ENCODE results near the gene HMGXB3.
"Not testable (repeated sequence)": the region's sequence is repeated elsewhere in the genome, so short reads cannot be mapped to it uniquely, and the experiment has no call there.

Gene HMGXB3

DNA sequence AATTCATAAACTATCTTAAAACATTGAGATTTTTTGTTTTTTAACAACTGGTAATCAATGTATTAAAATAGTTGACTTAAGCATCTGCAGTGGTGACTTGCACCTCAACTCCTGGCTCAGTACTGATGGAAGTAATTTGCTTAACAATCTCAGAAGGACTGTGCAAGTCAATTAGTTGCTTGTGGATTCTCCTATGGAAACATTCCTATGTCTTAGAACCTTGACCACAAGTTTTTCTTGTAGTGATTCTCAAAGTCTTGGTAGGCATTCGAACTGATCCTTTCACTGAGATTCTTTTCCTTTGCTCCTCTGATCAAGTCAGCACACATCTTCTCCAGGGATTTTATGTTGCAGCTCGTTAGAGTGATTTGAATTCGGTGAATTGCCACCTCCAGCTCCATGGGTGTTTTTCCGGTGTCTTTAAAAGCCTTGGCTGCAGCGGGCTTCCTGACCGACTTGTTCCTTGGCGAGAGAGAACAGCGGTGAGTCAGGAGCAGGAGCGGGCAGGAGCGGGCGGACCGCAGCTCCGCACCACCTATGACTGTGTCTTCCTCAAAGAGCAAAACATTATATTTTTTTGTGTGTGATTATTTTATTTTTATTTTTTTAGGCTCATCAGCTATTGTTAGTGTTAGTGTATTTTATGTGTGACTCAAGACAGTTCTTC lies 21.1 kb downstream of the HMGXB3 start:
- no peak for DNase-seq

DNA sequence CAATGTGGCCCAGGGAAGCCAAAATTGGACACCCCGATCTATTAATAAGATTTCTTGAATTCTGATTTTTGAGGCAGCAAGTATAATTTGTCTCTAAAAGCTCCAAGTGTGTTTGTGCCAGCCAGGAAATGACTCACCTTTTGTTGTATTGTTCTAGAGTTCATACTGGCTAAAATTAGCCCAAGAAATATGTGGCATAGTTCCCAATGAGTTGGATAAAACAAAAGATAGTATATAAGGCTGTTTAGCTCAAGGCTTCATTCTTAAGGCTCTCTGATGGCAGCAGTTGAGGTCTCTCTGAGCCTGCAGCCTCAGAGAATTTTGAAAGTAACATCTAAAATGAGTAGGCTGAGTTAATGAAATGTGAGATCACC lies 21.6 kb downstream of the HMGXB3 start:
- DNase-seq, result no peak

DNA sequence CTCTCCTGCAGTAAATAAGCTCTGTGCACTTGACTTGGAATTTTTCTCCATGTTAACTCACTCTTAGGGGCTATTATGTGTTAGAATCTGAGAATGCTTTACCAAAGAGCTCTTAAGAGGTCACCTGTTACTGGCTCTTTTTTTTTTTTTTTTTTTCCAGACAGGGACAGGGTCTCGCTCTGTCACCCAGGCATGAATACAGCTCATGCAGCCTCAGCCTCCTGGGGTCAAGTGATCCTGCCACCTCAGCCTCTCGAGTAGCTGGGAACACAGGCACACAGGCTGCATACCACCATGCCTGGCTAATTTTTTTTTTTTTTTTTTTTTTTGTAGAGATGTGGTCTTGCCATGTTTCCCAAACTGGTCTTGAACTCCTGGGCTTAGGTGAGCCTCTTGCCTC lies 22.1 kb downstream of the HMGXB3 start:
- no peak for DNase-seq

DNA sequence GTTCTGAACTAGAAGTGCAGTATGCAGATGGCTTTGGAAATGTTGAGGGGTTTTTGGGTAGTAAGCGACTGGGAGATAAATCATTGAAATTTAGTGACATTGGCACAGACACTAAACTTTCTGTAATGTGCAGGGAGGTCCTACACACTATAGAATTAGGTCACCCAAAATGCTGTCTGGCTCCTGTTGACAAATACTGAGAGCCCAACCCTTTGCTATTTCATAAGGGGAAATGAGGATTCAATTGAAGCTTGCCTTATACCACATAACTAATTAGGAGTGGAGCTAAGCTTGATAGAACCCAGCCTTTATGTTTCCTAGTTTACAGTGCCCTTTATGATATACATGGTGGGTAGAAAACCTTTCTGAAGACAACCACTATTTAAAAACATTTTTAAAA lies 22.6 kb downstream of the HMGXB3 start:
- no peak for DNase-seq

DNA sequence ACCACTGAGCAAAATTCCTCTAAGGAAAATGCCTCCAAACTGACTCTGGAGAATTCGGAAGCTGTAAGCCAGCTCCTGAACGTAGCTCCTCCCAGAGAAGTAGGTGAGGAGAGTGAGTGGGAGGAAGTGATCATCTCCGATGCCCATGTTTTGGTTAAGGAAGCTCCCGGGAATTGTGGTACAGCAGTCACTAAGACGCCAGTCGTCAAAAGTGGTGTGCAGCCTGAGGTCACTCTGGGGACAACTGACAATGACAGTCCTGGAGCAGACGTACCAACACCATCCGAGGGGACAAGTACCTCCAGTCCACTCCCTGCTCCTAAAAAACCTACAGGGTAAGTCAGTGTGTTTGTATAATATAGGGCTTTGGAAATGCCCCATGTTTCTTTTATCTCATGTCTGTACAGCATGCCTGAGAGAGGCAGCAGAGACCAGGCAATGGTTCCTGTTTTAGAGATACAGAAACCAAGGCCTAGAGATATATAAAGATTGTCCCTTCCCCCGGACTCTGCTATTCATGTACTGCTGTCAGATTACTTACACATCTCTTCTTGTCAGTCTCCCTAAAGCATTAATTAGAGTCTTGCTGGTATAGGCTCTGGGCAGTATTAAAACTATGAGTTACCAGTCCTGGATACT lies 23.9 kb downstream of the HMGXB3 start:
- DNase-seq, result no peak

DNA sequence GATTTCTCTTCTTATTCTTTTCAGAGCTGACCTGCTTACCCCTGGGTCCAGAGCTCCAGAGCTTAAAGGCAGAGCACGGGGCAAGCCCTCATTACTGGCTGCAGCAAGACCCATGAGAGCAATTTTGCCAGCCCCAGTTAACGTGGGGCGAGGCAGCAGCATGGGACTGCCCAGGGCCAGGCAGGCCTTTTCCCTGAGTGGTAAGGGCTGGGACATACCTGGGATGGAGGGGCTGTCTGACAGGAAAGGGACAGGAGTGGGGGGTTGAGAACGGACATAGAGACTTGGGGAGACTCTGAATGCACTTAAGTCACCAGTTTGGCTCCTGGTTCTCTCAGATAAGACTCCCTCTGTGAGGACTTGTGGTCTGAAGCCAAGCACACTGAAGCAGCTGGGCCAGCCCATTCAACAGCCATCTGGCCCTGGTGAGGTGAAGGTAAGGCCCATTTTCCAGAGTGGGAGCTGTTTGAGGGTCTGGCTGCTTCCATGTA lies 26.2 kb downstream of the HMGXB3 start:
- DNase-seq, result no peak

DNA sequence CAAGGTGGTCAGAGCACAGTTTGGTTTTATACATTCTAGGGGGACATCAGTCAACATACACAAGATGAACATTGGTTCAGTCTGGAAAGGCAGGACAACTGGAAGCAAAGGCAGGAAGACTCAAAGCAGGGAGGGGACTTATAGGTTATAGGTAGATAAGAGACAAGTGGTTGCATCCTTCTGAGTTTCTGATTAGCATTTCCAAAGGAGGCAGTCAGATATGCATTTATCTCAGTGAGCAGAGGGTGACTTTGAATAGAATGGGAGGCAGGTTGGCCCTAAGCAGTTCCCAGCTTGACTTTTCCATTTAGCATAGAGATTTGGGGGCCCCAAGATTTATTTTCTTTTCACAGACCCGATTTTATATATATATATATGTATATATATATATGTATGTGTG lies 27.5 kb downstream of the HMGXB3 start:
- not testable (repeated sequence) for DNase-seq

DNA sequence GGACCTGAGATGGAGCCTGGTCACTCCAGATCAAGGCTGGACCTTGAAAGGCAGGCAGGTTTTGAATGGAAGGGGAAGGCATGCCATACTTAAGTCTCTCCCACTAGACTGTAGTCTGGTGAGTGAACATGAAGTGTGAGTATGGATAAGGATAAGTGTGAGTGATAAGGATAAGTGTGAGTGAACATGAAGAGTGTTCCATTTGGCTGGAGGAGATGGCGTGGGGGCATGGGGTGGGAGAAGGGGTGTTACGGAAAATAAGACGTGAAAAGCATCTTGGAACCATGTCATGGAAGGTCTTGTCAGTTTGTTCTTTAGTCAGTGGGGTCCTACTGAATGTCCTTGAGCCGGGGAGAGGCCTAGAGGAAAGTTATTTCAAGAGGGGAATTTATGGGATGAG lies 32.8 kb downstream of the HMGXB3 start:
- no peak for DNase-seq

DNA sequence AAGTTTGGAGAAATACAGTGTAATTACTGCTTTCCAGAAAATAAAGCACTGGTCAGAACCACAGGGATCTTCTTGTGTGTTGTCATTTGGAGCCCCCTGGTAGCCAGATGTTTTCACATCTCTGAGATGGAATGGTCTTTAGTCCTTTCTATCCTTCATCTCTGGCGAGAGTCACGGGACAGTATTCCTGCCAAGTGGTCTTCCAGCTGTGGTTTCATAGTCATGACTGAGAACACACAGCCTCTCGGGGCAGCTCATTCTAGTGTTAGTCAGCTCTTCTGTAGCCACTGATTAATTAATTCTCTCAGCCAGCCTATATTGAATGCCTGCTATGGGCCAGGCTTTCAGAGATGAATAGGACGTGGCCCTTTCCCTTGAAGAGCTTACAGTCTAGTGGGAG lies 34.1 kb downstream of the HMGXB3 start:
- no peak for DNase-seq

DNA sequence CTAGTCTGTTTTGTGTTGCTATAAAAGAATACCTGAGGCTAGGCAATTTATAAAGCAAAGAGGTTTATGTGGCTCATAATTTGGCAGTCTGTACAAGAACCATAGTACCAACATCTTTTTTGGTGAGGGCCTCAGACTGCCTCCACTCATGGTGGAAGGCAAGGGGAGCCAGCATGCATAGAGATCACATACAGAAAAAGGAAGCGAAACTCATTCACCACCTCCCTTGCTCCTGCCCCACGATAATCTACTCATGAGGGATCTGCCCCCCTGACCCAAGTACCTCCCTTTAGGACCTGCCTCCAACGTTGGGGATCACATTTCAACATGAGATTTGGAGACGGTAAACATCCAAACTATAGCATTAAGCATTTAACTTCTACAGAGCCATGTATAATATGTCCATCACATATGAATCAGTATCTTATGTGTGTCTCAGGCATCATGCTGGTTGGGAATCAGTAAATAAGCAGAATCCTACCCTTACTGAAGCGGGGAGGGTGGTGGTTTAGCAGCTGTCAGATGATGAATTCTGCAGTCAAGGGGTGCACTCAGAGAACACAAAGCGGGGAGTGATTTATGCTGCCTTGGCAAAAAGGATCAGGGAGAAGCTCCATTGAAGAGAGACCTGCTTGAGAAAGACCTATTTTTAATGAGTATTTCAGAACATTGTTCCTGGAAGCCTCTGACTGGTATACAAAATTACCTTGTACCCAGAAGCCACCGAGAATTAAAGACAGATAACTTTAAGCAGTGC lies 34.8 kb downstream of the HMGXB3 start:
- no peak for DNase-seq

DNA sequence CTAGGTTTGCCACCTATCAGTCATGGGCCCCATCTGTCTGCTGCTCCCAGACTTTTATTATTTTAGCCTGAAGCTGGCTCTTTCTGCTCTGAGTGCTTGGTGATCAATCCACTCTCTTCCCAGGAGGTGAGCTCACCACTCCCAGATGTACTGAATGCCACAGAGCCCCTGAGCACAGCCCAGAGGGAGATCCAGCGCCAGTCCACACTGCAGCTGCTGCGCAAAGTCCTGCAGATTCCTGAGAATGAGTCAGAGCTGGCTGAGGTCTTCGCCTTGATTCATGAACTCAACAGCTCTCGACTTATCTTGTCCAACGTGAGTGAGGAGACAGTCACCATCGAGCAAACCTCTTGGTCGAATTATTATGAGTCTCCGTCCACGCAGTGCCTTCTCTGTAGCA lies 36.0 kb downstream of the HMGXB3 start:
- no peak for DNase-seq

DNA sequence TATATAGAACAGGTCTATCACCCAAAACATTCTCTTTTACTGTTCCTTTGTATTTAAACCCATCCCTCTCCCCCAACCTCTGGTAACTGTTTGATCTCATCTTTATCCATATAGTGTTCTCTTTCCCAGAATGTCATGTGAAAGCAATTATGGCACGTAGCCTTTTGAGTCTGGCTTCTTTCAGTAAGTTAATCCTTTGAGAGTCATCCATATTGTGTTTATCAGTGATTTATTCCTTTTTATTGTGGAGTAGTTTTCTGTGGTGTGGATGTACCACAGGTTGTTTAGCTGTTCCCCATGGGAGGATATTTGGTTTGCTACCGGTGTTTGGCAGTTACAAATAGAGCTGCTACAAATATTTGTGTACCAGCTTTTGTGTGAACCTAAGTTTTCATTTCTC lies 38.0 kb downstream of the HMGXB3 start:
- DNase-seq, result no peak

DNA sequence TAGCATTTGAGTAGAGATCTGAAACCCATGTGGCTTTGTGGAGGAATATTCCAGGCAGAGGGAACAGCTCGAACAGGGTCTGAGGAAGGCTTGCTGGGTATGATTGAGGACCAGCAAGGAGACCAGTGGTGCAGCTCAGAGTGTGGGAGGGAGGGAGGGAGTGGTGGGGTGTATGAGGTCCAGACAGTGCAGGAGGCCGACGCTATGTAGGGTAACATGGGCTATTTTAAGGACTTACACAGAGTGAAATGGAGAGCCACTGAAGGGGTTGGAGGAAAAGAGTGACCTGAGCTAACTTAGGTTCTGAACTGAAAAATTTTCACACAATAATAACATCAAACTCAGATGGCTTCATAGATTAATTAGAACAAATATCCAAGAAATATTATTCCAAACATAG lies 41.9 kb downstream of the HMGXB3 start:
- DNase-seq, result no peak

DNA sequence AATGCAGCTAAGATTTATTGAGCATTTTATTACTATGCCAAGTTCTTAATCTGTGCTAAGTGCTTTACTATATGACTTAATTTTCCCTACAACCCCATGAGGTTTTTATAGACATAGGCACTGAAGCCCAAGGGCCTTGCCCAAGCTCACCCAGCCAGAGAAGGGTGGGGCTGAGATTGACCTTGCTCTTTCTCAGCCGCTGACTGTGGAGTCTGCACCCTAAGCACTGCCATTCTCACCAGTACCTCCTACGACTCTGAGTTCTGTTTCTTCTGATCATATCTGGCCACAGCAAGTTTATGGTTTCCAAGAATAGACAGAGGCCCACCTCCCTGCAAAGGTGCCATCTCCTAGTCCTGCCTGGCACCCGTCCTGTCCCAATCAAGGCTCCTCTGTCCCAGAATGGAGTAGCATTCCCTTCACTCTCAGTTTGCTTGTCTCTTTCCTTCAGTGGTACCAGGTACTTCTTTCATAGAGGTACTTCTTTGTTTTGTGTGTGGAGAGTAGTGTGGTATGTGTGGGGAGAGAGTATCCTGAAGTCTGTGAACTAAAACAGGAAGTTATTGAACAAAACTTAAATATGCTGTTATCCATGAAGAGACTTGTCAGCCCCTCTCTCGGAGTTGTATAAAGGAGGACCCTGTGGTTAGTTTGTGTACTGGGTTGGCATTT lies 43.3 kb downstream of the HMGXB3 start:
- no peak for DNase-seq

DNA sequence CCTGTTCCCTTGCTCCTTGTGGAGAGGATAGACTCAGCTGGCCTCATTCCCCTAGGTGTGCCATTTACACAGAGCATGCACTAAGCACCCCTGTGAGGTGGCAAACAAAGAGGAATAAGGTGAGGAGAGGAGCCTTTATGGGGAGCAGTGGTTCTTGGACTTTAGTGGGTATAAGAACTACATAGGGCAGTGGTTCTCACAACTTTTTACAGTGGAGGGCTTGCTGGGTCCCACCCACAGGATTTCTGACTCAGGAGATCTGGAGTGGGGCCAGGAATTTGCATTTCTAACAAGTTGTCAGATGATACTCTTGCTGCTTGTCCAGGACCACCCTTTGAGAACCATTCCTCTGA lies 43.8 kb downstream of the HMGXB3 start:
- no peak for DNase-seq

DNA sequence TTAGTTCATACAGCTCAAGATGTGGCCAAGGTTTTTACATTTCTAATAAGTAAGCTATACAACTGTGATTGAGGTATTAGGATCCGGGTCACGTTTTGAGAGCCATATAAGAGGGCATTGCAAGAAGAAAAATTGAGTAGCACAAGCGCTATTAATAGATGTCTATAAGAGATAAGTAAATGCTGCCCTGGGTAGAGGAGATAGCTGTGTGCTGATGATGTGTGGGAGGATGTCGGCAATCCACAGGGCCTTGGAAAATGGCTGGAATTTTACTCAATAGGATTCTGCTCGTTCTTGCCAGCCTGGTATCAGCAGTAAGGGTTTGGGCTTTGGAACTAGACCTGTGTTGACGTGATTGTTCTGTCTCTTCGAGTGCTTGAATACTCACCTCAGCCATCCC lies 44.2 kb downstream of the HMGXB3 start:
- no peak for DNase-seq

DNA sequence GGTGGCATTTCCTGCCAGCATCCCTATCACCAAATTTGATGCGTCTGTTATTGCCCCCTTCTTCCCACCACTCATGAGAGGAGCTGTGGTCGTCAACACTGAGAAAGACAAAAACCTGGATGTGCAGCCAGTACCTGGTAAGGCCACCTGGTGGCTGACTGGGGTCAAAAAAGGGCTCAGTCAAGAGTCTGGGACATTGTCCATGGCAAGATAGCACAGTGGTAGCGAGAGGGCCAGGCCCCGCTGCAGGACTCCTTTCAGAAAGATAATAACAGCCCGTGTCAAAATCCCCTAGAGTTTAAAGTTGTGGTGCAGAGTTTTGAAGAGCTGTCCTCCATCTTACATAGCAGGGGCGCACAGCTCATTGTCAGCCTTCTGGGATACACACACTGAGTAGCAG lies 45.0 kb downstream of the HMGXB3 start:
- no peak for DNase-seq

DNA sequence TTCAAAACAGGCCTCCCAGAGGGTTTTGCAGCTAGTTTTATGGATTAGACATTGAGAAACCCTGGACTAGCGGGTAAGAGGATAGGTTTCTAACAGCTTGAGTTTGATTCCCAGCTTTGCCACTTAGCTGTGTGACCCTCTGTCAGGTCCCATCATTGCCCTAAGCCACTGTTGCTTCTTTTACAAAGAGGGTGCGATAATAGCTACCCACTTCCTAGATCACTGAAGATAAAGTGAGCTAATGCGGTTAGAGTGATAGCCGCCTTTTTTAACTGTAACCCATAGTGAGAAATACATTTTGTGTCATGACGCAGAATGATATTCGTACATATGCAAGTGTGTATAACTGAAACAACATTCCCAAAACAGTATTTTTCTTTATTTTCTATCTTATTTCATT lies 45.5 kb downstream of the HMGXB3 start:
- no peak for DNase-seq

DNA sequence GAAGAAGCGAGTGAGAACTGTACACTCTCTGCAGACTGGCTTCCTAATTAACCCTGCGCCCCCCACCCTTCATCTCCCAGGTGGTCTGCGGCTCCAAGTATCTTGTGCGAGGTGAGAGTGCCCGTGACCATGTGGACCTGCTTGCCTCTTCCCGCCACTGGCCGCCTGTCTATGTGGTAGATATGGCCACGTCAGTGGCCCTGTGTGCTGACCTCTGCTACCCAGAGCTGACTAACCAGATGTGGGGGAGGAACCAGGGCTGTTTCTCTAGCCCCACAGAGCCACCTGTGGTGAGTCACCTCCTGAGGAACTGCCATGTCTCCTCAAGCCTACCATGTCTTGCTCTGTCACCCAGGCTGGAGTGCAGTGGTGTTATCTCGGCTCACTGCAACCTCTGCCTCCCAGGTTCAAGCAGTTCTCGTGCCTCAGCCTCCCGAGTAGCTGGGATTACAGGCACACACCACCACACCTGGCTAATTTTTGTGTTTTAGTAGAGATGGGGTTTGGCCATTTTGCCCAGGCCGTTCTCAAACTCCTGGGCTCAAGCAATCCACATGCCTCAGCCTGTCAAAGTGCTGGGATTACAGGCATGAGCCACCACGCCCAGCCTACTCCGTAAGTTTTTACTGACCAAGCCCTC lies 49.8 kb downstream of the HMGXB3 start:
- not testable (repeated sequence) for DNase-seq

DNA sequence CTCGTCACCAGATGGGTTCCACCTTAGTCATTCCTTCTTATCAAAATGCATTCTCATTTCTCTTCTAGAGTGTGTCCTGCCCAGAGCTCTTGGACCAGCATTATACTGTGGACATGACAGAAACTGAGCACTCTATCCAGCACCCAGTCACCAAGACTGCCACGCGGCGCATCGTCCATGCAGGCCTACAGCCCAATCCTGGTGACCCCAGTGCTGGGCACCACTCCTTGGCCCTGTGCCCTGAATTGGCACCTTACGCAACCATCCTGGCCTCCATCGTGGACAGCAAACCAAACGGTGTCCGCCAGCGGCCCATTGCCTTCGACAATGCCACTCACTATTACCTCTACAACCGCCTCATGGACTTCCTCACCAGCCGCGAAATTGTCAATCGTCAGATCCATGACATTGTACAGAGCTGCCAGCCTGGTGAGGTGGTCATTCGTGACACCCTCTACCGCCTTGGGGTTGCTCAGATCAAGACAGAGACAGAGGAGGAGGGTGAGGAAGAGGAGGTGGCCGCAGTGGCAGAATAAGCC lies 51.2 kb downstream of the HMGXB3 start:
- DNase-seq, result no peak

DNA sequence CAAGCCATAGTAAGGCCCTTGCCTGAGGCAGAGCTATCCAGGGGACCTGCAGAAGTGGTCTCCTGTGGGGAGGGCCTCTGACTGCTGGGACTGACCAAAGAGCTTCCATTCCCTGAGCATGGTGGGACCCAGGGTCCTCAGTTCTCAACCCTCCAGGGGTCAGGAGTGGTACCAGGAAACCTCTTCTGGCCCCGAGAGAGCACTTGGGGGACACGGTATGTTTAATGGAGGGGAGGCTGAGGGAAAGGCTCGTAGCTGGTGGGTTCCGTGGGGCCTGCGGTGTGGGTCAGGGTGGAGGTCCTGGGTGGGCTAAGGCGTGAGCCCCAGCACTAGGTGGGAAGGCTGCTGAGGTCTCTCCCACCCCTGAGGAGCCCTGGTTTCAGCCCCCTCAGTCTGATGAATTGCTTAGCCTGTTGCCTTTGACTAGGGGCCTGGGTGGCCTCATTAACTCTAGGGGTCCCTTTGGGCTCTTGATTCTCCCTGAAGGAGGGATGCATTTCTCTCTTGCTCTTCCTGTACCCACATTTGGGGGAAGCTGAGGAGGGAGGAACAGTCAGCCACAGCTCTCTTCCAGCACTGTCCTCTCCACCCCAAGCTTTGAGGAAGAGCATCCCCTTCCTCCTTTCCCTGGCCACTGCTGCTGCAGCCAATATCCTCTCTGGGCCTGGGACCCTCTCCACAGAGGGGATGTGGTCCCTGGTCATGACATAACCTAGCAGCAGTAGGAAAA lies 51.9 kb downstream of the HMGXB3 start:
- DNase-seq, result no peak

Data from NCI-H526 treated with DMSO at 0.1 percent for 48 hours (cell line).